ENCODE data around the gene DAAM2.

DAAM2 gene

DNA sequence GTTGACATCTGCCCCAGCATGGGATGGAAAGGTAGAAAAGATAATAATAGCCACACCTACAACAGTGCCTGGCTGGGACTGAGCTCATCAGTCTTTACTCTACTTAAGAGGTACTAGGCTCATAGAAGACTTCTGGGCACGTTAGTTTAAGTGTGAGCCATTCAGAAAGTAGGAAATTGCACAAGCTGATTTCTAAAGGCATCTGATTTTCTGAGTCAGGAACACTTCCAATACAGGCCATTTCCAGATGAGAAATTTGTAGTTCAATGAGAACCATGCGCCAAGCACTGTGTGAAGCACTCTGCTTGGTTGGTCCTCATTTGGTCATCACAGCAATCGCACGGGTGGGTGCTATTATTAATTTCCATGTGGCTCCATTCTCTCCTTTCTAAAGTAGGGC is 99.8 kb downstream of the DAAM2 start:
- DNase-seq: no peak

DNA sequence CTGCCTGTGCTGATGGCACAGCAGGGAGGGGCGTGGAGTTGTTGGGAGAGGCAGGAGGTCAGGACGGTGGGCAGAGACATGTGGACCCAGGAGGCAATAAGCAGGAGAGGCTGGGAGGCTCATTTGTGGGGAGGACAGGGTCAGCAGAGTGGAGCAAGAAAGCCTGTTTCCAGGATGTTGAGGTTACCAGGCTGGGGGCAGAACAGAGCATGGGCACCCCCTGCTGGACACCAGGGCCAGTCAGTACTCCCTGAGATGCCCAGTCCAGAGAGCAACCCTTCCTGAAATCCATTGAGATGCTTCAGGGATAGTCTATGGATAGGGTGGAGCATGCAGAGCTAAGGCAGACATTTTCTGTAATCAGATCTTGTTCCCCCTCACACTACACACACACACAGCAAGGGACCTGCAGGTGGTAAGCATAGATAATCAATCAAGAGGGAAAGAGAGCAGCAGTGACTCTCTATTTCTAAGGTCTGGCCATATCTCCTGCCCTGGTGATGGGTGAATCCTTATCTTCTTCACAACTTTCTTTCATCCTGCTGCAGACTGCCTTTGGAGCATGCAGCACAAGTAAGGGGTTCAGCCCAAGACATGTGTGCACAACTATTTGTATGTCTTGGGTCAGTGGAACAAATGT is 100.4 kb downstream of the DAAM2 start:
- peak; percentile 76 for DNase-seq

DNA sequence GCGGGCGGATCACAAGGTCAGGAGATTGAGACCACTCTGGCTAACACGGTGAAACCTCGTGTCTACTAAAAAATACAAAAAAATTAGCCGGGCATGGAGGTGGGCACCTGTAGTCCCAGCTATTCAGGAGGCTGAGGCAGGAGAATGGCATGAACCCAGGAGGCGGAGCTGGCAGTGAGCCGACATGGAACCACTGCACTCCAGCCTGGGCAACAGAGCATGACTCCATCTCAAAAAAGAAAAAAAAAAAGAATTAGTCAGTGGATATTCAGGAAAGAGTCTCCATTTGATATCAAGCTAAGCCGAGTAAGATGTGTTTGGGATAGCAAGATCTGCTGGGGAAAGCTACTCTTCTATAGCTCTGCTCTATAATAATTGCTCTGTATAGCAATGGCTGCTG is 101.1 kb downstream of the DAAM2 start:
- DNase-seq: no peak

DNA sequence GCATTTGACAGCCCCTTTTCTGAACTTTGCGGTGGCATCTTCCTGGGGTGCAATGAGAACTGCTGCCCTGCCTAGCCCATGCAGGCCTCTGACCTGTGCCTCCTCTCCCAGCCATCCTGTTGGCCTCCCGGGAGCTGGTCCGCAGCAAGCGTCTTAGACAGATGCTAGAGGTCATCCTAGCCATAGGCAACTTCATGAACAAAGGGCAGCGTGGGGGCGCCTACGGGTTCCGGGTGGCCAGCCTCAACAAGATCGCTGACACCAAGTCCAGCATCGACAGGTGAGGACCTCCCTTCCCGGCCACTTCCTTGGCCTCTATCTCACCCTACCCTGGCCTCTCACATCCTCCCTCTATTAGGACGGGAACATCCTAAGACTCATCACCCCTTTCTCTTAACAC is 104.5 kb downstream of the DAAM2 start:
- DNase-seq: no peak

DNA sequence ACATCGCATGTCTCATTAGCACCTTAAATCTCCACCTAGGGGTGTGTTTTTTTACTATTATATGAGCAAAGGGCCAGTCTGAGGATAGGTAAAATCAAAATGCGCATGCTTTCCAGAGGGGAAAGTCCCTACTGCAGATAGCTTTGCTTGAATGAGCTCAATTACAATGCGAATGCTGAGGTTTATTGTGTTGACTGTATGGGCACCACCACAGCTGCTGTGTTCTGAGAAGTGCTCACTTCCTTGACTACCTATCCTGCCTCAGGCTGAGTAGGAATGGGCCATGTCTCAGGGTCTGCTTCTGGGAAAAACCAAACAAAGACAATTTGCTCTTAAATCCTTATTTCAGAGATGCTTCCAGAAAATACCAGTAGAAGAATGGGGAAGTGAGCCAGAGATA is 105.5 kb downstream of the DAAM2 start:
- no peak for DNase-seq

DNA sequence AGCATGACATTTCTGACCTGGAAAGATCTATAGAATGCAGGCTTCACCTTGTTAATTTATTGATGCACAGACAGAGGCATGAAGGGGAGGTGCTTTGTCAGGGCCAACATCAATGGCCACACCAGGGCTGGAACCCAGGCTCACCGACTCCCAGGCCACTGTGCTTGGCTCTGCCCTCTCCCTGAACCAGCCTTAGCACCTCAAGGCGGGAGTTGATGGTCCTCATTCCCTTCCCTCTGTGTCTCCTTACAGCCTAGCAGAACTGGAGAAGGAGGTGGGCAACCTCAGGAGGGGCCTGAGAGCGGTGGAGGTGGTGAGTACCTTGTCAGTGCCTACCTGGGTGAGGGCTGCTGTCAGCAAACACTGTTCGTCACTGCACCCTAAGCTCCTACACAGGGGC is 106.4 kb downstream of the DAAM2 start:
- no peak for DNase-seq

DNA sequence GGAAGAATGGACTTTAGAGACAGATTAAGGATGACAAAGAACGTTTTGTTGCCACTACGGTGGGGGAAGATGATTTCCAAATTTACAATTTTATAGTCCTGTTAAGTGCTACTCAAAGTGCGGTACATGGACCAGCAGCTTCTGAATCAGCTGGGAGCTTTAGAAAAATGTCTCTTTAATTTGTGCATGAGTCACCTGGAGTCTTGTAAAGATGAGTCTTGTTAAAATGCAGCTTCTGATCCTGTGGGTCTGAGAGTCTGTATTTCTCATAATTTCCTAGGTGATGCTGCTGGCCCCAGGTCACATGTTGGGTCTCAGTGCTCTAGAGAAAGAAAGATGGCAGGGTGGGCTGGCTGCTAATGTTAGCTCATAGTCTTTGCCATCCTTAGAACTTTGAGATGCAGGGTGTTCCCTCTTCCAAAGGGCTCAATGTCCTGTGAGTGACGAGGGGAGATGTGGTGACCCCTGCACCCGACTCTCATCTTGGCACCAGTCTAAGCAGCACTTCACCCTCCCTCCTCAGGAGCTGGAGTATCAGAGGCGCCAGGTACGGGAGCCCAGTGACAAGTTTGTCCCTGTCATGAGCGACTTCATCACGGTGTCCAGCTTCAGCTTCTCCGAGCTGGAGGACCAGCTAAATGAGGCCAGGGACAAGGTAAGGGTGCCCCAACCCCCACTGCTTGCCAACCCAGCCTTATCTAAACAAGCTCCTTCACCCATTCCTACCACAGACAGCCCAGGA is 107.5 kb downstream of the DAAM2 start:
- no peak for DNase-seq

DNA sequence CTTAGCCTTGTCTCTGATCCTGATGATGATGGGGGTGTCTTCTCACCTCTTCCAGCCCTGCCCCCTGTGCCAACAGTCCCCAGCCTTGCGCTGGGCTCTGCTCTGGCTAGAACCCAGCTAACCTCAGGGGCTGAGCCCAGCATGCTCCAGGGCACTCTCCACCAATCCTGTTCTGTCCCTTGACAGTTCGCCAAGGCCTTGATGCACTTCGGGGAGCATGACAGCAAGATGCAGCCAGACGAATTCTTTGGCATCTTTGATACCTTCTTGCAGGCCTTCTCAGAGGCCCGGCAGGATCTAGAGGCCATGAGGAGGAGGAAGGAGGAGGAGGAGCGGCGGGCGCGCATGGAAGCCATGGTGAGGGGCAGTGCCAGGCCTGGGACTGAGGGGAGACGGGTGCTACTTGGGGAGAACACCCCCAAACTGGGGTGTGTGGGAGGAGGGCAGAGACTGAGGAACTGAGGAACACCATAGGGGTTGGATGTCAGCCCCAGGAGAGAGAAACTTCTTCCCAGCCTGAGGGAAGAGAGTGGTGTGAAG is 109.0 kb downstream of the DAAM2 start:
- no peak for DNase-seq

DNA sequence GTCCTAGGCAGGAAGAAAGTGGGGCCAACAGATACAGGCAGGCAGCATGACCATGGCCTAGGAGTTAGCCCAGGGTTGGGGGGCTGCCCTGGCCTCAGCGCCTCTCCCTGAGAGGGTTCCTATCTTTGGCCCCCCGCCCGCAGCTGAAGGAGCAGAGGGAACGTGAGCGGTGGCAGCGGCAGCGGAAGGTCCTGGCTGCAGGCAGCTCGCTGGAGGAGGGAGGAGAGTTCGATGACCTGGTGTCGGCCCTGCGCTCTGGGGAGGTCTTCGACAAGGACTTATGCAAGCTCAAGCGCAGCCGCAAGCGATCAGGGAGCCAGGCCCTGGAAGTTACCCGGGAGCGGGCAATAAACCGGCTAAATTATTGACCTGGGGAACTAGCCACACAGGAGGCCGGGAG is 109.5 kb downstream of the DAAM2 start:
- no peak for DNase-seq

DNA sequence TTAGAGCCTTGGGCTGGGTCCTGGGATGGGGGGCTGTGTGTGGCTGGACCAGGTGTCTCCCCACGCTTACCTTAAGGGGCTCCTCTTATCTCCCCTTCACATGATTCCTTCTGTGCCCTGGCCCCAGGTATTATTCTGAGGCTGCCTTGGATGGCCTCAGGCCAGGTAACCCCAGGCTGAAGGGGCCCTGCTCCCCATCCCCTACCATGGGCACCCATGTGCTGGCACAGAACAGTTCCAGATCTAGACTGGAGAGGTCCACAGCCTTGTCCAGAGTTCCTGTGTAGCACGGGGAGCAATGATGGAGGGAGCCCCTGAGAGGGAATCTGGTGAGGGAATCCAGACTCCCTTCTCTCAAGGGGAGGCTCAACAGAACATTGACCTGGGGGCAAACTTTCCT is 110.0 kb downstream of the DAAM2 start:
- no peak for DNase-seq

DNA sequence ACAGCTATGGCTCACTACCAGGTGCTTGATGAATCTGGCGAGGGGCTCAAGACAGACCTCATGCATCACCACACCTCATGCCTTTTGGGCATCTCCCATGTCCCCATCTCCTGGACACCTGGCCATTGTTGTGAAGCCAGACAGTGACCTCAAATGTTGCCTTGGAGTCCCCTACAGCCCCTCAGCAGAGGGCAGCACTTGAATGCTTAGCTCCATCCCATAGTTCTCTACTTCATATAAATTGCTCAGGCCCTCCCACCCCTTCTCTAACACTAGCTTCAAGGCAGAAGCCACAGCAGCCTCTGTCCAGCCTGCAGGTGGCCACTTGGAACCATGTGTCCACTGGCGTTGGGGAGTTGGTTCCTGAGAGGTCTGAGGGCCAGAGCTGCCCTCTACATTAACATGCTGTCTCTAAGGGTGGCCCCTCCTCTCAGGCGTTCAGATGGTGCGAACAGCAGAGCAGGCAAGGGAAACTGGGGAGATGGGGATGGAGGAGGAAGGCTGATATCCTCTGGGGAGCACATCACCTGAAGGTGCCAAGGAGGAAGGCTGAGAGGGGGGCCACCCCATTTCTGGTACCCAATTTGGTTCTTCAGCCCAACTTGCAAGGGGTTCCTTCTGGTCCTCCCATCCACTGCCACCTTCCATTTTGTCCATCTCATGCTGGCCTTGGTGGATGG is 110.8 kb downstream of the DAAM2 start:
- DNase-seq: peak; percentile 22

DNA sequence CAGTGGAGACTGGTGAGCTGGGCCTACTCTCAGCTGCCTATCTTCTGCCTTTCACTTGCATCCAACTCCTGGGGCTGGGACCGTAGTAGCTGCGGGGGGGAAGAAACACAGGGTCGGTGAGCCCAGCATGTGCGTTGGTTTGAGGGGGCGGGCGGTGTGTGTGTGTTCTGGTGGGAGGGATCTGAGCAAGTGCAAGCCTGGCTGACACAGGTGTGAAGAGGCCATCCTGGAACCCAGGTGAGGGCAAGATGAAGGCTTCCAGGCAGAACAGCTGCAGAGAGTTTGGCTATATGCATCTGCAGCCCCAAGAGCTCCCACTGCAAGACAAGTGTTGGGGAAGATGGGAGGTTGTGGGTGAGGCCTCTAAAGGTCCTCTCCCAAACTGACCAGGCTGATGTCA is 111.5 kb downstream of the DAAM2 start:
- no peak for DNase-seq

DNA sequence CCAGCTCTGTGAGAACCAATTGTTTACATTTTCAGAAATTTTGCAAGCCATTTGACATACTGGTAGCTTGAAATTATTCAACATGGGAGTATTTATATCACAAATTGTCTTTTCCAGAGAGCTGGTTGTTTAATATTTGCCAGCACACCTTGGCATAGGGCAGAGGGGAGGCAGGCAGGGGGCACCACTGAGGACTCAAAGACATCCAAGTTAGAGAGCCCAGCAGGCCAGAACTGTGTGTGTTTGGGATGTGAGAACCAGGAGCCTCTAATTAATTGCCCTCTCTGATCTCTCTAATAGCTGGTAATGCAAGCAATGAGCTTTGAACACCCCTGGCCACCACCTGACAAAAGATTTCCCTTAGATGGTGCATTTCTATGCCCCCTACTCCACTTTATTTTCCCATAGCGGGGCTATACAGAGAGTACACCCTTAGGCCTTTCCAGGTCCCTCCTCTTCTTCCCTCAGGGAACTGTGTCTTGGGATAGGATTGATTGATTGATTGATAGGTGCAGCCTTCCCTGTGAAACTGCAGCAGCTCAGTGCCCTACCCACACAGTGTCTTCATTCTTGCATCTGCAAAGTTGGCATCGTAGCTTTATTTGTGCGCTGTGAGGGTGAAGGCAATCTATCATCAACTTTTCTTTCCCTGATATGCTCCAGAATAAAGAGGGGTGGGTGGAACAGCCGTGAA is 112.9 kb downstream of the DAAM2 start:
- no peak for DNase-seq

DNA sequence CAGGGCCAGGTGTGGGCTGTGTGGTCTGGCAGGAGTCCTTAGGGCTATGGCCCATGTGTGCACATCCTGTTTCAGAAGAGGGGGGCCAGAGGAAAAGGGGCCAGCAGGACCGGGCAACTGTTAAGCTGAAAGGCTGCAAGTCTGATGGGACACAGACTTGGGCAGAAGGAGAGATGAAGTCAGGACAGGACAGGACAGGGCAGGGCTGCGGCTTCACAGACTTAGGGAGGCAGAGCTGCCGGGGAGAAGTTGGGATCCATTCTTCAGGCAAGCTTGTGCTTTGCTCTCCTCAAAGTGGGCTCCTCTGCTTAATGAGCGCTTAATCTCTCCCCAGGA is 113.4 kb downstream of the DAAM2 start:
- DNase-seq: peak; percentile 13

DNA sequence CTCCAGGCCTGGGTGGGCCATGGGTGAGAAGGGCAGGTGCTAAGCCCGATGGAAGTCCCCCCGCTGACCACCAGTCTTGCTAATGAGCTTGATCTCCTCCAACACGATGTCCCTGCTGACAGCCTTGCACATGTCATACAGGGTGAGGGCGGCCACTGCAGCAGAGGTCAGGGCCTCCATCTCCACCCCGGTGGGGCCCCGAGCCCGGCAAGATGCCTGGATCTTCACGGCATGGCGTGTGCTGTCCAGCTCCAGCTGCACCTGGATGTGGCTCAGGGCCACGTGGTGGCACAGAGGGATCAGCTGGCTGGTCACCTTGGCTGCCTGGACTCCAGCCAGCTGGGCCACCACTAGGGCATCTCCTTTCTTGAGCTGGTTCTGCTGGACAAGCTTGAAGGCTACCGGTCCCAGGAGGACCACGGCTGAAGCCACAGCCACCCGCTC is 114.2 kb downstream of the DAAM2 start:
- DNase-seq: peak; percentile 25

DNA sequence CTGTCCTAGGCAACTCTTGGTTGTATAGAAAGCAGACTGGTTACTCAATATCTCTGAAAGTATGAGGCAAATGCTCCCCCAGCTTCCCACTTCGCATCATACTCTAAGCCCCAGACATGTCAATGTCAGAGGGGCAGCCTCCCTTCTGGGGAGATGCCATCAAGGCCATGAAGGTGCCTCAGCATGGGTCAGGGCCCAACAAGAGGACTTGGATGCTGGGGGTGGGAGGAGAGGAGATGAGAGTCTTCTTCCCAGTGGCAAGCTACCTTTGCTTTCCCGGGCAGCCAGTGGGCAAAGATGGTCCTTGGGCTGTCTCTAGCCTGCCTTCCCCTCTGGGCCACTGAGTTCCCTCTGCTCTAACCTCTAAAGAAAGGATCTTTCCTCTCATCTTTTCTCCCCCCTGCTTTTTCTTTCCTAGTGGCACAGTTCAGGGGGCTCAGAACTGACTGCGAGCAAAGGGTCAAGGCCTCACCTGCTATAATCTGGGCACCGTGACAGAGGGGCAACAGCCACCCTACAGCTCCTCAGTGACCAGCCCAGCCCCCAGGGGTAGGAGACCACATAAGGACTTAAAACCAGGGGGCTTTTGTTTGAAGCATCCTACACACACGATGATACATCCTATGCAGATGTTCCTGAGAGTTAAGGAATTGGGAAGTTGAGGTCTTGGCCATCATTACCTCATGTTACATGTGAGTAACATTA is 115.8 kb downstream of the DAAM2 start:
- DNase-seq: peak; percentile 15

DNA sequence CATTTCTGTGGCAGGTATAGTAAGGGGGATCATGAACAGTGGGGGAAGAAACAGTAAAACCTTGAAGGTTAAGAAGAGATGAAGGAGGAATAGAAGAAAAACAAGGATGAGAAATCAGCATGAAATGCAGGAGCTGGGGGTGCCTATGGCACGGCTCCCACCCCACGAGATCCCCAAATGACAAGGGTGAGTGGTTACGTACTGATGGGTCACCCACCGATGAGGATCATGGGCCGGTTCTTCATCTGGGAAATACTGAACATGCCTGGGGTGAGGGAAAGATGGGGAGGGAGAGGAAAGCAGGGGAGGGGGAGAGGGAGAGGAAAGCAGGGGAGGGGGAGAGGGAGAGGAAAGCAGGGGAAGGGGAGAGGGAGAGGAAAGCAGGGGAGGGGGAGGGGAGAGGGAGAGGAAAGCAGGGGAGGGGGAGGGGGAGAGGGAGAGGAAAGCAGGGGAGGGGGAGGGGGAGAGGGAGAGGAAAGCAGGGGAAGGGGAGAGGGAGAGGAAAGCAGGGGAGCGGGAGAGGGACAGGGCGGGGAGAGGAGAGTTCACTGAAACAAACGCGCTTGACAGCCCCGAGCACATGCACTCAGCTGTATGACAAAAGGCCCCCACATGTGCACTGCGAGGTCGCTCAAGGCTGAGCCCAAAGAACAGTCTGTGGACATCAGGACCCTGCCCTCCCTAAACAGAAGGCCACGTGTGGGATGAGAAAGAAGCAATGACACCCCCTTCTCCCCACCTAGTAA is 116.8 kb downstream of the DAAM2 start:
- peak; percentile 2 for DNase-seq

DNA sequence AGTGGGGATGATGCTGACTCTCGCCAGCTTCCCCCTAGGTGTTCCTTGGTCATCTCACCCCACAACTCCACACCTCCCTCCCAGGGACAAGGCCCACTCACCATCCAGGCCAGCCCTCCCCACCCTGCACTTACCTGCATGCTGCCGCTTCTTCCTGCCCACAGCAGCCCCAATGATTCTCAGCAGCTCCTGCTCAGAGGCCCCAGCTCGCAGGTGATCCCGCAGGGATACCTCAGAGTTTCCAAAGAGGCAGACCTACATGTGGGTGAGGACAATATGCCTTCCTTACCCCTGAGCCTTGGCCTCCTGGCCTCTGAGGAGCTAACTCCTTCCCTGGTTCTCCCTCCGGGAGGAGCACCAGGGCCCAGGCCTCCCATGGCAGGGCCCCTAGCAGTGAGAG is 117.5 kb downstream of the DAAM2 start:
- DNase-seq: peak; percentile 15

DNA sequence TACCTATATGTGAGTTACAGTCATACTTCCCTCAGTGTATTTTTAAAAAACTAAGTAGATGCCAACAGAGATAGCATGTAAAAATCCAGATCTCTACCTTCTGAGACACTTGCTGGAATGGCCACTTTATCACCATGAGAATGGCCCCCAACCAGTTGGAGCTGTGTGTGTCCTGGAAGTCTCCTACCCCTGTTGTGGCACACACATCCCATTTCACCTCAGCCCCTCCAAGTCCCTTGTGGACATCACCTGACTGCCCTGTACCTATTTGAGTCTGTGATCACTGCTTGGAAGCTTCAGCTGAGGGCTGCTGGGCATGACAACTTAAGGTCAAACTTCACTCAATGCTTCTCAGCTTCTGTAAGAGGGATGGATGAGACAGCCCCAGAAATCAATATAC is 118.0 kb downstream of the DAAM2 start:
- DNase-seq: no peak

DNA sequence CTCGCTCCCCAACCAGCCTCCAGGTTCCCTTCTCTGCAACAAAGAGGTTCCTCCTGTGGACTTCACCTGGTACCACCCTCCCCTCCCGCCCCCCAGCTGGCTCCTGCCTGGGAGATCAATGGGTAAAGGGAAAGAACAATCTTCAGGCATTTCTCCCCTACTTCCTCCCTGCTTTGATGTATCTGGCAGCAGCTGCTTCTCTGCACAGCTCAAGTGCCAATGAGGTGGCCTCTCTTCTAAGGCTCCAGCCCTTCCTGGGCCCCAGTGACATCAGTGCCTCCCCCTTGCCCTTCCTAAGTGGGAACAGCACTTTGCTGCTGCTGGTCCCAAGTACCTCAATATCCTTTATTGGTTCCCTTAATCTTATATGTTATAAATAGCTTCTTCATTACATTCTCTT is 118.6 kb downstream of the DAAM2 start:
- peak; percentile 8 for DNase-seq

DNA sequence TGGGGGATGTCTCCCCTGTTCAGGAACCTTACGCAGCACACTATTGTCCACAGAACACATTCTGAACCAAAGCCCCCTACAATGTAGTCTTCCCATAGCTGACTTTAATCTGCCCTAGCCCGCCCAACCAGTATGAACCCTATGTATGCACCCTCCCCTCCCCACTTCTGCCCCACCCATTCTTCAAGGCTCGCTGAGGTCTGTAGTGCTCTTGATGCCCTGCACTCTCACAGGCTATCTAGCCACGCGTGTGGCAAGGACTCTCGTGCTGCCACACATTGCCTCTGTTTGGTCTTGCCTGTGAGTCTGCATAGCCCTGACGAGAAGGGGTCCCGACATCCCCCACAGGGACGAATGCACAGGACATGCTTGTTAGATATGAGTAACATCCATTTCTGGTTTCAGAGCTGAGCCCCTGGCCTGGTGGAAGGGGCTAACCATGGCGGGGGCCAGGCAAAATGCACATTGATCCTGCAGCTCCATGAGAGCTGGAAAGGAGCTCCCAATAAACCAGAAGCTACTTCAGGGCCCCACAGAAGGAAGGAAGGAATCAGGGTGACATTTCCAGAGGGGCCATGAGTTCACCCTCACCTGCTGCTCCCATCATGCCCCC is 119.4 kb downstream of the DAAM2 start:
- DNase-seq: peak; percentile 11

DNA sequence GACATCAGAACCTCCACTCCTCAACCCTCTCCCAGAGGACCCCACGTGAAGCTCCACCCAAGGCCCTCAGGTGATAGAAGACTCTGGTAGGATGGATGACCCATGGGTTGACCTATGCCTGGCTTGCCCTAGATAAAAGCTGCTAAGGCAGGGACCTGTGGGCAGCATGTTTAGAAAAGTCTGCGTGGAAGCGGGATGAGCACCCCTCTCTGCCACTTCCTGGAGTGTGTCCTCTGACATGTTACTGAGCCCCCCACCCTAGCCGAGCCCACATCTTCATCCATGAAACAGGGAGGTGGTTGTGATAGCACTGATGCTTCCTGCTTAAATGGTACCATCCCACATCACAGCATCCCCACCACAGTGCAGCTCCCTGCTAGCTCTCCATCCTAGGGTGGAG is 120.3 kb downstream of the DAAM2 start:
- no peak for DNase-seq

Measured in left hindlimb (tissue), 1 donor.